ENCODE measurements around the gene TNFSF13. TPM values are rescaled to one million over a fixed set of nuclear protein-coding genes. Genes with fewer than 3 reads are reported as not detected.

TNFSF13 gene
- total RNA-seq (2014; rRNA removed) = not detected in 2 replicates
- 0.52 TPM for polyA plus RNA-seq (2012)

DNA sequence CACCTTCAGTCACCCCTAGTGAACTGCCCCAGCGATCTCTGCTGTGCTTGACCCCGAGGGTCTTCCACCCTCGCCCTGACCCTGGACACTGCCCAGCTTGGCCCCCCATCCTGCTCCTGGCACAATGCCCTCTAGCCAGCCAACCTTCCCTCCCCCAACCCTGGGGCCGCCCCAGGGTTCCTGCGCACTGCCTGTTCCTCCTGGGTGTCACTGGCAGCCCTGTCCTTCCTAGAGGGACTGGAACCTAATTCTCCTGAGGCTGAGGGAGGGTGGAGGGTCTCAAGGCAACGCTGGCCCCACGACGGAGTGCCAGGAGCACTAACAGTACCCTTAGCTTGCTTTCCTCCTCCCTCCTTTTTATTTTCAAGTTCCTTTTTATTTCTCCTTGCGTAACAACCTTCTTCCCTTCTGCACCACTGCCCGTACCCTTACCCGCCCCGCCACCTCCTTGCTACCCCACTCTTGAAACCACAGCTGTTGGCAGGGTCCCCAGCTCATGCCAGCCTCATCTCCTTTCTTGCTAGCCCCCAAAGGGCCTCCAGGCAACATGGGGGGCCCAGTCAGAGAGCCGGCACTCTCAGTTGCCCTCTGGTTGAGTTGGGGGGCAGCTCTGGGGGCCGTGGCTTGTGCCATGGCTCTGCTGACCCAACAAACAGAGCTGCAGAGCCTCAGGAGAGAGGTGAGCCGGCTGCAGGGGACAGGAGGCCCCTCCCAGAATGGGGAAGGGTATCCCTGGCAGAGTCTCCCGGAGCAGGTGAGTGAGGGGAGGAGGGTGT lies at the start of gene TNFSF13:
Gene TNFSF13 (plus strand): TSS at position 207 of the 776 bp plus-strand sequence. CDS start 290 bp downstream, at position 497.
- no peak for DNase-seq (ENCODE audit: low read depth)

DNA sequence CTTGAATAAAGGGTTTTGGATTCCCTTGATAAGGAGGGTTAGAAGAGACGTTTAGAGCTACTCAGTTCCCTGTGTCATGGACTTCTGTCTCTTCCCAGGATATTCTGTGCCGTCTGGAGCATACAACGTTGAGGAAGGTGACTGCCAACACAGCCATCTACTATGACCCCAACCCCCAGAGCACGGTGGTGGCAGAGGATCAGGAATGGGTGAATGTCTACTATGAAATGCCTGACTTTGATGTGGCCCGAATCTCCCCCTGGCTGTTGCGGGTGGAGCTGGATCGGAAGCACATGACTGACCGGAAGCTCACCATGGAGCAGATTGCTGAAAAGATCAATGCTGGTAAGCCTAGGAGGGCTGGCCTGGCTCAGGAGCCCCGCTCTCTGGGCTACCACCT lies 49.7 kb upstream of the TNFSF13 start:
- DNase-seq (ENCODE audit: low read depth) = no peak

GRCh38 chr17:7509937-7510336 lies 48.6 kb upstream of the TNFSF13 start:
- DNase-seq (ENCODE audit: low read depth) = no peak

DNA sequence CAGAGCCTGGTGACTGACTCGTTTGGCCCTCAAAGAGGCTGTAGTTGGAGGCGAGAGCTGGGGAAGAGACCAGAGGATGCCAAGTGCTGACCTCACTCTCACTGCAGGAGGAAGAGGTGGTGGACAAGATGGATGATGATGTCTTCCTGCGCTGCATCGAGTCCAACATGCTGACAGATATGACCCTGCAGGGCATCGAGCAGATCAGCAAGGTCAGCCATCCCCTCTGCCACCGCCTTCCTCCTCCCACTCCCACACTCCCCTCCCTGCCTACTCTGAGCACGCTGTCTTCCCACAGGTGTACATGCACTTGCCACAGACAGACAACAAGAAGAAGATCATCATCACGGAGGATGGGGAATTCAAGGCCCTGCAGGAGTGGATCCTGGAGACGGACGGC lies 47.4 kb upstream of the TNFSF13 start:
- DNase-seq (ENCODE audit: low read depth) = no peak

DNA sequence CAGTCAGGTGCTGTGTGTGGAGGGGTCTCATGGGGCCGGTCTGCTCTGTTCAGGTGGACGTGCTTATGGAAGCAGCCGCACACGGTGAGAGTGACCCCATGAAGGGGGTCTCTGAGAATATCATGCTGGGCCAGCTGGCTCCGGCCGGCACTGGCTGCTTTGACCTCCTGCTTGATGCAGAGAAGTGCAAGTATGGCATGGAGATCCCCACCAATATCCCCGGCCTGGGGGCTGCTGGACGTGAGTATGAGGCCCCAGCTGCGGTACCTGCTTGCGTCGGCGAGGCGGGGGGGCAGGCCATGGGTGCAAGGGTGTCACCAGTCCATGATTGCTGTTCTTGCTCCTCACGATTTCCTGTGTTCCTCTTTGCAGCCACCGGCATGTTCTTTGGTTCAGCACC lies 46.4 kb upstream of the TNFSF13 start:
- DNase-seq (ENCODE audit: low read depth) = no peak

DNA sequence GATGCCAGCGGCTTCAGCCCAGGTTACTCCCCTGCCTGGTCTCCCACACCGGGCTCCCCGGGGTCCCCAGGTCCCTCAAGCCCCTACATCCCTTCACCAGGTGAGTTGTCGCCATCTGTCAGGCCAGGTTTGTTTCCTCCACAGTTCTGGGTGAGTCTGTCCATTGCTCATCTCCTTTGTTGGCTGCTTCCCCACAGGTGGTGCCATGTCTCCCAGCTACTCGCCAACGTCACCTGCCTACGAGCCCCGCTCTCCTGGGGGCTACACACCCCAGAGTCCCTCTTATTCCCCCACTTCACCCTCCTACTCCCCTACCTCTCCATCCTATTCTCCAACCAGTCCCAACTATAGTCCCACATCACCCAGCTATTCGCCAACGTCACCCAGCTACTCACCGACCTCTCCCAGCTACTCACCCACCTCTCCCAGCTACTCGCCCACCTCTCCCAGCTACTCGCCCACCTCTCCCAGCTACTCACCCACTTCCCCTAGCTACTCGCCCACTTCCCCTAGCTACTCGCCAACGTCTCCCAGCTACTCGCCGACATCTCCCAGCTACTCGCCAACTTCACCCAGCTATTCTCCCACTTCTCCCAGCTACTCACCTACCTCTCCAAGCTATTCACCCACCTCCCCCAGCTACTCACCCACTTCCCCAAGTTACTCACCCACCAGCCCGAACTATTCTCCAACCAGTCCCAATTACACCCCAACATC lies 45.6 kb upstream of the TNFSF13 start:
- DNase-seq (ENCODE audit: low read depth) = no peak

DNA sequence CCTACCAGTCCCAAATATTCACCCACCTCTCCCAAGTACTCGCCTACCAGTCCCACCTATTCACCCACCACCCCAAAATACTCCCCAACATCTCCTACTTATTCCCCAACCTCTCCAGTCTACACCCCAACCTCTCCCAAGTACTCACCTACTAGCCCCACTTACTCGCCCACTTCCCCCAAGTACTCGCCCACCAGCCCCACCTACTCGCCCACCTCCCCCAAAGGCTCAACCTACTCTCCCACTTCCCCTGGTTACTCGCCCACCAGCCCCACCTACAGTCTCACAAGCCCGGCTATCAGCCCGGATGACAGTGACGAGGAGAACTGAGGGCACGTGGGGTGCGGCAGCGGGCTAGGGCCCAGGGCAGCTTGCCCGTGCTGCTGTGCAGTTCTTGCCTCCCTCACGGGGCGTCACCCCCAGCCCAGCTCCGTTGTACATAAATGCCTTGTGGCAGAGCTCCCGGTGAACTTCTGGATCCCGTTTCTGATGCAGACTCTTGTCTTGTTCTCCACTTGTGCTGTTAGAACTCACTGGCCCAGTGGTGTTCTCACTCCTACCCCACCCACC lies 44.6 kb upstream of the TNFSF13 start:
- DNase-seq (ENCODE audit: low read depth) = no peak

- DNase-seq (ENCODE audit: low read depth) = no peak
Observed at GRCh38 chr17:7515911-7516610, 42.5 kb upstream of the TNFSF13 start.

DNA sequence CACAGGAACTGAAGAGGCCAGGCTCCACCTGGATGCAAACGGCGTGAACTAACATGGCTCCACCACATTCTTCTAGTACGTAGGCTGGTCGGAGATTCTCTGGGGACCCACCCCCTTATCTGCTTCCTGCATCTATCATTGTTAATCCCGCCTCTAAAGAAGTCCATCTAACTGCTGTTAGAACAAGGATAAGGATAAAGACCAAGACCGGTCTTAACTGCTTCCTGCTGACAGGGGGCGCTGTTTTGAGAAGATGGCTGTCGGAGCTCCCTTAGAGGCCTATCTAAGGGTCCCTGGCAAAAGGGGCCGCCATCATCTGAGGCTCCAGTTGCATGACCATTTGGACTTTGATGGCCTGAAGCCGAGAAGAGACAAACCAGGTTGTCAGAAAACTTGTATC lies 35.5 kb upstream of the TNFSF13 start:
- DNase-seq (ENCODE audit: low read depth) = no peak

- no peak for DNase-seq (ENCODE audit: low read depth)
Observed at GRCh38 chr17:7528842-7529241, 29.7 kb upstream of the TNFSF13 start.

DNA sequence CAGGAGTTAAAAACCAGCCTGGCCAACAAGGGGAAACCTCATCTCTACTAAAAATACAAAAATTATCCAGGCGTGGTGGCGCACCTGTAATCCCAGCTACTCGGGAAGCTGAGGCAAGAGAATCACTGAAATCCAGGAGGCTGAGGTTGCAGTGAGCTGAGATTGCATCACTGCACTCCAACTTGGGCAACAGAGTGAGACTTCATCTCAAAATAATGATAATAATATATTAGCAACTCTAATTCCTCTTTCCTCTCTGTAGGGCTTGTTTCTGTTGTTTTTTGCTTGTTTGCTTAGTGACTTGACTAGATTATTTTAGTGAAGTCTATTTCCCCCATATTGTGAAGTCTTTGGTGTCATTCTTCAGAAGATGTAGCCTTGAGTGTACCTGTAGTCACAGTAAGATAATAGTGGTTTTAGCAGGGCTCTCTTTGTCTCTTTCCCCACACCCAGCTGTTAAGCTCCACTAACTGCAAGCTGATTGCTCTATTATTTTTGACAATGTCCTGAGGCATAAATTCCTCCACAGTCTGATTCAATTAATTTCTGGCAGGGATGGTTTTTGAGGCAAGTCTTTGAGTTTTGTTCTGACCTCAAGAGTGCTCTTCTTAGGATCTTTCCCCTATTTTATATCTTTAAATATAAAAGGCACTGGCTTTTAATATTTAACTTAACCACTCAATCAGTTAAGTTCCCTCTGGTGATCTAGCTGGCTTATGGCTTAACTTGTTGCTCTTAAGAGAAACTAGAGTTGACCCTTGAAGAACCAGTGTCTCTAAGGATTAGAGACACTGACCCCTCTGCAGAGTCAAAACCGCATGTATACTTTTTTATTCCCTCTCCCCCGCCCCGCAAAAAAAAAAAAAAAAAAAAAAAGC lies 28.3 kb upstream of the TNFSF13 start:
- no peak for DNase-seq (ENCODE audit: low read depth)

GRCh38 chr17:7538050-7538449 lies 20.5 kb upstream of the TNFSF13 start:
- no peak for DNase-seq (ENCODE audit: low read depth)

DNA sequence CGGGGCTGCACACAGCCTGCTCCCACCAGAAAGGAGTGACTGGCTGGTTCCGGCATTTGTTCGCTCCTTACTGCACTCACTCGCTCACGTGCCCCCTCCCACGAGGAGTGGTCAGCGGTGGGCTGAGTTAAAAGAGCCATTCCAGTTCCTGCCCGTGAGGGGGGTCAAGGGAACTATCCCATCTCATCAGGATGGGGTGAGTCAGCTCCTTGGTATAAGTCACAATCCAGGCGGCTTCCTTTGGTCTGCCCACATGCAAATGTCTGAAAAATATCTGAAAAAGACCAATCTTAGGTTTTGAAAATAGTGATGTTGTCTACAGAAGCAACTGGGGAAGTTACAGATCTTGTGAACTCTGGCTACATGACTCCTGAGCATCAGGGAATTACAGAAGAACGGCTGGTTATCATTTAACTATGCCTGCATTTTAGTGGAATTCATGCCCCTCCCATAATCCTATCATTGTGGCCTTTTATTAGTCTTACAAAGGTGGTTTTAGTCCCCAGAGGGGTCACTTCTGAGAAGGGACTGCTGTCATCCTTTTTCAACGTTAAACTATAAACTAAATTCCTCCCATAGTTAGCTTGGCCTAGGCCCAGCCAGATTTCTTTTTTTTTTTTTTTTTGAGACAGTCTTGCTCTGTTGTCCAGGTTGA lies 19.5 kb upstream of the TNFSF13 start:
- DNase-seq (ENCODE audit: low read depth) = no peak

- DNase-seq (ENCODE audit: low read depth) = no peak
Observed at GRCh38 chr17:7541074-7541621, 17.4 kb upstream of the TNFSF13 start.

DNA sequence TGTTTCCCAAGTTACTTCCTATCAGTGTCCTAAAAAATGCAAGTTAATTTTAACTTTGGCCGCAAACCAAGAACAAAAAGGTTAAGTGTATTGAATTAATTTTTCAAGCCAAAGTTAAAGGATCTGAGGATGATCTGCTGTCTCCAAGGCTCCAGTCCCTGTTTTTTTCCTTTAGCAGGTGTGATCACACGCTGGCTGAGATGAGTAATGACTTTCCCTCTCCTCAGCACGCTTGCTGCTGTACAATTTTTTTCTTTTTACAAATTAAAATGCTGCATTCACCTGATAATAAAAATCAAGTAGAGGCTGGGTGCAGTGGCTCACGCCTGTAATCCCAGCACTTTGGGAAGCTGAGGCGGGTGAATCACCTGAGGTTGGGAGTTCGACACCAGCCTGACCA lies 13.6 kb upstream of the TNFSF13 start:
- no peak for DNase-seq (ENCODE audit: low read depth)

- peak; percentile 15 for DNase-seq (ENCODE audit: low read depth)
Observed at GRCh38 chr17:7548585-7549400, 9.8 kb upstream of the TNFSF13 start, which contains the start of gene TNFSF12. TNFSF12 (plus strand) TSS chr17:7549058; CDS start chr17:7549154, 96 bp downstream.

DNA sequence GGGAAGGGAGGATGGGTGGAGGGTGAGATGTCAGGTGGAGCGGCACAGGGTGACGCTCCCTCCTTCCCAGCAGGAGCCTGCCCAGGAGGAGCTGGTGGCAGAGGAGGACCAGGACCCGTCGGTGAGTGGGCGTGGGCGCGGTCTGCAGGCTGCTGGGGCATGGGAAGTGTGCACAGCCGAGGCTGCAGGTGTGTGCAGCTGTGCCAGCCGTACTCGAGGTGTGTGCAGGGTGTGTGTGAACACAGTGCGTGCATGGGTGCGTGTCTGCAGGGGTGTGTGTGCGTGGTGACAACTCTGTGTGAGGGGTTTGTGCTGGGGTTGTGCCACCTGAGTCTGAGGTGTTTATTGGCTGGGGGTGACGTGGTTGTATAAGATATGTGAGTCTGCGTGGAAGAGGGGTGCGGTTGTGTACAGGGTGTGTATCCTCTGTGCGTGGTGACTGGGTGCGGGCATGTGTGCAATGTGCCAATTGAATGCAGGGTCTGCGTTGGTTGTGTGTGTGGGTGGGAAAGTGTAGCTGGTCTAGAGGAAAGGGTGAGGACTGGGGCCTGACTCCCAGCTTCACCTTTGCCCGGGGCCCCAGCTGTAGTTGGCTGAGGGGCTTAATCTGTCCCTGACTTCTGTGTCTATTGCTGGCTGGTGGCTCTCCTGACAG lies 9.0 kb upstream of the TNFSF13 start:
- DNase-seq (ENCODE audit: low read depth) = no peak

- DNase-seq (ENCODE audit: low read depth) = peak; percentile 59
Observed at GRCh38 chr17:7550344-7550743, 8.2 kb upstream of the TNFSF13 start.

GRCh38 chr17:7551396-7551795 lies 7.2 kb upstream of the TNFSF13 start:
- no peak for DNase-seq (ENCODE audit: low read depth)
